WTC11 (cell line): Measurements from ENCODE around the gene CASKIN2. TPM values are rescaled to one million over a fixed set of nuclear protein-coding genes. Genes with fewer than 3 reads are reported as not detected.

Experiments
- ATAC-seq: fragments of 200-7000 bp; cut with Tn5 transposase; 2 replicates; pipeline ENCODE4 v1.10.0; 2021; ENCODE audit warnings: mild to moderate bottlenecking, moderate library complexity
- CTCF ChIA-PET: fragments of 300-600 bp; sonication (Branson Sonifier 250); formaldehyde crosslinking; loops from one replicate; lab custom pipeline; 2021; ENCODE audit warnings: antibody characterized with exemption; lab: Charles Lee
- POLR2A ChIA-PET: fragments of 350-600 bp; sonication (Branson Sonifier 250); formaldehyde crosslinking; loops from one replicate; lab custom pipeline; 2021; ENCODE audit warnings: antibody characterized with exemption; lab: Charles Lee
- DNase-seq: peaks from one replicate; pipeline ENCODE4 v3.0.0; 2021; ENCODE audit warnings: low spot score
- H3K27ac Mint-ChIP-seq: 2 replicates; pipeline ENCODE4 v1.8.0; 2021; ENCODE audit warnings: mixed read lengths
- H3K27me3 Mint-ChIP-seq: 2 replicates; pipeline ENCODE4 v1.8.0; 2021; ENCODE audit warnings: low read depth, mild to moderate bottlenecking, moderate library complexity, mixed read lengths
- H3K36me3 Mint-ChIP-seq: 2 replicates; pipeline ENCODE4 v1.8.0; 2021; ENCODE audit warnings: mixed read lengths
- H3K4me1 Mint-ChIP-seq: 2 replicates; pipeline ENCODE4 v1.8.0; 2022; ENCODE audit warnings: mixed read lengths
- H3K4me3 Mint-ChIP-seq: 2 replicates; pipeline ENCODE4 v1.8.0; 2021; ENCODE audit warnings: mild to moderate bottlenecking, moderate library complexity, mixed read lengths
- H3K9me3 Mint-ChIP-seq: 2 replicates; pipeline ENCODE4 v1.8.0; 2021; ENCODE audit warnings: mixed read lengths
- ATF6 ChIP-seq: sonication (generic); formaldehyde crosslinking; IDR thresholded peaks from 2 replicates; pipeline ENCODE4 v1.8.1; 2023; ENCODE audit warnings: mild to moderate bottlenecking, missing genetic modification reagents
- CREM ChIP-seq: sonication (generic); formaldehyde crosslinking; IDR thresholded peaks from 2 replicates; pipeline ENCODE4 v1.8.1; 2022; ENCODE audit warnings: mild to moderate bottlenecking, missing genetic modification reagents, moderate library complexity
- FOXP4 ChIP-seq: sonication (generic); formaldehyde crosslinking; IDR thresholded peaks from 2 replicates; pipeline ENCODE4 v1.8.0; 2022; ENCODE audit warnings: mild to moderate bottlenecking, missing genetic modification reagents
- GABPB1 ChIP-seq: sonication (generic); formaldehyde crosslinking; IDR thresholded peaks from 2 replicates; pipeline ENCODE4 v1.8.1; 2023; ENCODE audit warnings: mild to moderate bottlenecking, missing genetic modification reagents
- GRHL2 ChIP-seq: fragments of 250-450 bp; sonication (Bioruptor Pico); IDR thresholded peaks from 2 replicates; pipeline ENCODE4 v1.8.0; 2022; ENCODE audit warnings: mild to moderate bottlenecking, moderate library complexity; ENCODE audit not compliant: insufficient replicate concordance, severe bottlenecking
- MXD4 ChIP-seq: fragments of 250-450 bp; sonication (Bioruptor Pico); IDR thresholded peaks from 2 replicates; pipeline ENCODE4 v1.8.0; 2021; ENCODE audit warnings: mild to moderate bottlenecking, moderate library complexity, borderline replicate concordance
- NFYB ChIP-seq: sonication (generic); formaldehyde crosslinking; conservative IDR thresholded peaks from 2 replicates; pipeline ENCODE4 v1.8.0; 2022; ENCODE audit warnings: low read depth, missing genetic modification reagents
- RELA ChIP-seq: sonication (generic); formaldehyde crosslinking; IDR thresholded peaks from 2 replicates; pipeline ENCODE4 v1.8.1; 2022; ENCODE audit warnings: missing genetic modification reagents, mild to moderate bottlenecking, borderline replicate concordance
- RORB ChIP-seq: fragments of 250-450 bp; sonication (Bioruptor Pico); IDR thresholded peaks from 2 replicates; pipeline ENCODE4 v1.9.0; 2021; ENCODE audit warnings: mild to moderate bottlenecking
- SP1 ChIP-seq: sonication (generic); formaldehyde crosslinking; conservative IDR thresholded peaks from 2 replicates; pipeline ENCODE4 v1.8.1; 2022; ENCODE audit warnings: missing genetic modification reagents
- TCF7 ChIP-seq: sonication (generic); formaldehyde crosslinking; IDR thresholded peaks from 2 replicates; pipeline ENCODE4 v1.8.0; 2022; ENCODE audit warnings: mild to moderate bottlenecking, low read depth, missing genetic modification reagents, moderate library complexity
- total RNA-seq: library from RNA; stranded (reverse); gene quantifications from 3 replicates; pipeline ENCODE4 v1.2.3, GENCODE V29; 2021
- TF ChIP-seq, protein P1 (sequence below): sonication (generic); formaldehyde crosslinking; IDR thresholded peaks from 2 replicates; pipeline ENCODE4 v1.8.1; 2023; ENCODE audit warnings: mild to moderate bottlenecking, missing genetic modification reagents, moderate library complexity
- TF ChIP-seq, protein P2 (sequence below): fragments of 200-600 bp; IDR thresholded peaks from 2 replicates; pipeline ENCODE4 v1.8.0; 2022; ENCODE audit warnings: antibody characterized with exemption
- TF ChIP-seq, protein P3 (sequence below): fragments of 250-450 bp; sonication (Bioruptor Pico); IDR thresholded peaks from 2 replicates; pipeline ENCODE4 v1.8.0; 2021; ENCODE audit warnings: mild to moderate bottlenecking

Gene CASKIN2
- total RNA-seq, 1 experiment from 2014 or later, result 31.9 TPM

DNA sequence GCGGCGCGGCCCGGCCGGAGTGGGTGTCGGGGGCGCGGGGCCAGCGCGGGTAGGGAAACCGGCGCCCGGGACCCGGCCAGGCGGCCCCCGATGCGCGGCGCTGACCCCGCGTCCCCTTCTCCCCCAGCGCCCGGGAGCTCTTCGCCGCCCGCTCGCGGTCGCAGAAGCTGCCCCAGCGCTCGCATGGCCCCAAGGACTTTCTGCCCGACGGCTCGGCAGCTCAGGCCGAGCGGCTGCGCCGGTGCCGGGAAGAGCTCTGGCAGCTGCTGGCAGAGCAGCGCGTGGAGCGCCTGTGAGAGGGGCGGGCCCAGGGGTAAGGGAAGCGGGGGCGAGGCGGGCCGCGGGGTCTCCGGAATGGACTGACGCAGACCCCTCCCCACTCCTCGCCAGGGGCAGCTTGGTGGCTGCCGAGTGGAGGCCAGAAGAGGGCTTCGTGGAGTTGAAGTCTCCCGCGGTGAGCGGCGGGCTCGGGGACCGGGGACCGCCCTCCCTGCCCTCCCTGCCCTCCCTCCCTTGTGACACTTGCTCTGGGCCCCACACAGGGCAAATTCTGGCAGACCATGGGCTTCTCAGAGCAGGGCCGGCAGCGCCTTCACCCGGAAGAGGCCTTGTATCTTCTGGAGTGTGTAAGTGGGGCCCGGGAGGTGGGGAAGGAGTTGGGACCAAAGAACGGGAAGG is 1.4 kb upstream of the CASKIN2 start:
- H3K4me1 Mint-ChIP-seq, result peaks cover 20% of the 10 kb centered on the region
- no peak for TF ChIP-seq ATF6 (CRISPR knock-in tag)
- TF ChIP-seq, protein P1, sequence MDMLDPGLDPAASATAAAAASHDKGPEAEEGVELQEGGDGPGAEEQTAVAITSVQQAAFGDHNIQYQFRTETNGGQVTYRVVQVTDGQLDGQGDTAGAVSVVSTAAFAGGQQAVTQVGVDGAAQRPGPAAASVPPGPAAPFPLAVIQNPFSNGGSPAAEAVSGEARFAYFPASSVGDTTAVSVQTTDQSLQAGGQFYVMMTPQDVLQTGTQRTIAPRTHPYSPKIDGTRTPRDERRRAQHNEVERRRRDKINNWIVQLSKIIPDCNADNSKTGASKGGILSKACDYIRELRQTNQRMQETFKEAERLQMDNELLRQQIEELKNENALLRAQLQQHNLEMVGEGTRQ (CRISPR knock-in tag), result 0 out of 2 replicates have a peak, but pooled peaks have one; percentile 4
- ChIA-PET CTCF (interaction anchor here (0.6 to 3.7 kb wide), 38 partner anchors 9 to 362 kb away, joined by 3 to 65 read pairs (median 5); partner anchors contain the start of genes GALK1, GGA3, LLGL2 and MIF4GD), POLR2A (interaction anchor here (0.5 to 1.4 kb wide), 9 partner anchors 8 to 263 kb away, joined by 3 to 6 read pairs (median 3); partner anchors contain the start of gene LLGL2)
- H3K9me3 Mint-ChIP-seq, result no peaks in the 10 kb centered on the region
- ATAC-seq (peak; percentile 2), DNase-seq (peak; percentile 46)
- no peaks in the 10 kb centered on the region for H3K27me3 Mint-ChIP-seq
- peak overlapping the region; percentile 80 for H3K4me3 Mint-ChIP-seq
- no peak overlapping the region for H3K27ac Mint-ChIP-seq
- peaks cover 25% of the 10 kb centered on the region for H3K36me3 Mint-ChIP-seq

- peaks cover 20% of the 10 kb centered on the region for H3K4me1 Mint-ChIP-seq
- H3K36me3 Mint-ChIP-seq, result peaks cover 25% of the 10 kb centered on the region
- peak; percentile 70 for ATAC-seq
- TF ChIP-seq, protein P1 (CRISPR knock-in tag), result peak; percentile 4; the same call in 1 of the 2 replicates
- TF ChIP-seq CREM (CRISPR knock-in tag) (peak; percentile 66), TCF7 (CRISPR knock-in tag) (no peak), MXD4 (CRISPR knock-in tag) (no peak), FOXP4 (CRISPR knock-in tag) (peak; percentile 24; the same call in 1 of the 2 replicates), SP1 (CRISPR knock-in tag) (peak; percentile 99), RELA (no peak), GRHL2 (CRISPR knock-in tag) (no peak)
- TF ChIP-seq, protein P2, sequence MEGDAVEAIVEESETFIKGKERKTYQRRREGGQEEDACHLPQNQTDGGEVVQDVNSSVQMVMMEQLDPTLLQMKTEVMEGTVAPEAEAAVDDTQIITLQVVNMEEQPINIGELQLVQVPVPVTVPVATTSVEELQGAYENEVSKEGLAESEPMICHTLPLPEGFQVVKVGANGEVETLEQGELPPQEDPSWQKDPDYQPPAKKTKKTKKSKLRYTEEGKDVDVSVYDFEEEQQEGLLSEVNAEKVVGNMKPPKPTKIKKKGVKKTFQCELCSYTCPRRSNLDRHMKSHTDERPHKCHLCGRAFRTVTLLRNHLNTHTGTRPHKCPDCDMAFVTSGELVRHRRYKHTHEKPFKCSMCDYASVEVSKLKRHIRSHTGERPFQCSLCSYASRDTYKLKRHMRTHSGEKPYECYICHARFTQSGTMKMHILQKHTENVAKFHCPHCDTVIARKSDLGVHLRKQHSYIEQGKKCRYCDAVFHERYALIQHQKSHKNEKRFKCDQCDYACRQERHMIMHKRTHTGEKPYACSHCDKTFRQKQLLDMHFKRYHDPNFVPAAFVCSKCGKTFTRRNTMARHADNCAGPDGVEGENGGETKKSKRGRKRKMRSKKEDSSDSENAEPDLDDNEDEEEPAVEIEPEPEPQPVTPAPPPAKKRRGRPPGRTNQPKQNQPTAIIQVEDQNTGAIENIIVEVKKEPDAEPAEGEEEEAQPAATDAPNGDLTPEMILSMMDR, result no peak
- TF ChIP-seq, all 79 proteins: peak for 4
- Mint-ChIP-seq H3K27ac (no peak within 1 kb of the TSS), H3K27me3 (no peaks in the 10 kb centered on the region), H3K4me3 (peak within 1 kb of the TSS; percentile 80), H3K9me3 (no peaks in the 10 kb centered on the region)
- ChIA-PET POLR2A (interaction anchor here (0.5 to 1.4 kb wide), 8 partner anchors 9 to 264 kb away, joined by 3 to 6 read pairs (median 4); partner anchors contain the start of gene LLGL2), CTCF (interaction anchor here (0.6 to 3.7 kb wide), 35 partner anchors 10 to 362 kb away, joined by 3 to 65 read pairs (median 5); partner anchors contain the start of genes GALK1, GGA3, LLGL2 and MIF4GD)
- peak; percentile 93 for DNase-seq
Observed at GRCh38 chr17:75516255-75516618, 900 bp upstream of the CASKIN2 start, which contains the start of gene TSEN54. Gene TSEN54 (plus strand): TSS chr17:75516528. CDS start chr17:75516561, 33 bp downstream.

DNA sequence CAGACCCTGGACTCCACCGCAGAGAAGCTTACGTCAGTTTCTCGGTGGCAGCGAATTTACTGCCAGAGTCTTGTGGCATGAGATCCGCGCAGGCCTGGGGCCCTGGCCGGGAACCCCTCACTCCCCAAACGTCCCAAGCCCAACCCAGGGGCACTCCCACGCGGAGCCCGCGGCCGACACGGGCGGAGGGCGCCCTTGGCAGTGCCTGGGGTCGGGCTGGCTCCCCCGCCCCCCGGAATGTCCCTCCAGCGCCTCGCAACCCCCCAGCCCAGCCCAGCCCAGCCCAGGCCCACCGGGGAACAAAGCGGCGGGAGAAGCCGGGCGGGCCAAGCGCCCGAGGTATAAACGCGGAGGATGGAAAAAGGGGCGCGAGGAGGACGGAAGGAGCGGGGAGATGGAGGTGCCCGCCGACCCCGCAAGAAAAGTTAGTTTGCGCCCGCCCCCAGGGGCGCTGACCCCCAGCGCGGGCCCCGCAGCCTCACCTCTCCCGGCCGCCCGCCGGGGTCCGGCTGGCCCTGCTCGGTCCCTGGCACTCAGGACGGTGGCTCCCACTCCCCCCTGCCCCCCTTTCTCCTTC is 330 bp downstream of the CASKIN2 start:
- ATAC-seq, result peak; percentile 1

More for the DNA sequence above, 330 bp downstream of the CASKIN2 start:
- ChIA-PET CTCF (interaction anchor here (0.8 to 1.6 kb wide), 7 partner anchors 10 to 235 kb away, joined by 3 to 6 read pairs (median 5); partner anchors contain the start of genes LLGL2 and TMEM94), POLR2A (no interaction called here)
- Mint-ChIP-seq H3K4me1 (peaks cover 20% of the 10 kb centered on the region), H3K27ac (no peak overlapping the region), H3K9me3 (no peaks in the 10 kb centered on the region), H3K27me3 (no peaks in the 10 kb centered on the region), H3K36me3 (peaks cover 25% of the 10 kb centered on the region), H3K4me3 (peak overlapping the region; percentile 80)
- peak; percentile 50 for DNase-seq
- TF ChIP-seq GABPB1 (CRISPR knock-in tag), result peak; percentile 23; the same call in 1 of the 2 replicates
- TF ChIP-seq, protein P3, sequence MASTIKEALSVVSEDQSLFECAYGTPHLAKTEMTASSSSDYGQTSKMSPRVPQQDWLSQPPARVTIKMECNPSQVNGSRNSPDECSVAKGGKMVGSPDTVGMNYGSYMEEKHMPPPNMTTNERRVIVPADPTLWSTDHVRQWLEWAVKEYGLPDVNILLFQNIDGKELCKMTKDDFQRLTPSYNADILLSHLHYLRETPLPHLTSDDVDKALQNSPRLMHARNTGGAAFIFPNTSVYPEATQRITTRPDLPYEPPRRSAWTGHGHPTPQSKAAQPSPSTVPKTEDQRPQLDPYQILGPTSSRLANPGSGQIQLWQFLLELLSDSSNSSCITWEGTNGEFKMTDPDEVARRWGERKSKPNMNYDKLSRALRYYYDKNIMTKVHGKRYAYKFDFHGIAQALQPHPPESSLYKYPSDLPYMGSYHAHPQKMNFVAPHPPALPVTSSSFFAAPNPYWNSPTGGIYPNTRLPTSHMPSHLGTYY (CRISPR knock-in tag), result no peak
- TF ChIP-seq, protein P1 (CRISPR knock-in tag), result 0 out of 2 replicates have a peak, but pooled peaks have one; percentile 4
- TF ChIP-seq RORB (CRISPR knock-in tag), result no peak
- TF ChIP-seq NFYB (CRISPR knock-in tag), result 0 out of 2 replicates have a peak, but pooled peaks have one; percentile 18
